ENCODE measurements around the gene RALGAPA2.

- TF ChIP-seq, protein P1, sequence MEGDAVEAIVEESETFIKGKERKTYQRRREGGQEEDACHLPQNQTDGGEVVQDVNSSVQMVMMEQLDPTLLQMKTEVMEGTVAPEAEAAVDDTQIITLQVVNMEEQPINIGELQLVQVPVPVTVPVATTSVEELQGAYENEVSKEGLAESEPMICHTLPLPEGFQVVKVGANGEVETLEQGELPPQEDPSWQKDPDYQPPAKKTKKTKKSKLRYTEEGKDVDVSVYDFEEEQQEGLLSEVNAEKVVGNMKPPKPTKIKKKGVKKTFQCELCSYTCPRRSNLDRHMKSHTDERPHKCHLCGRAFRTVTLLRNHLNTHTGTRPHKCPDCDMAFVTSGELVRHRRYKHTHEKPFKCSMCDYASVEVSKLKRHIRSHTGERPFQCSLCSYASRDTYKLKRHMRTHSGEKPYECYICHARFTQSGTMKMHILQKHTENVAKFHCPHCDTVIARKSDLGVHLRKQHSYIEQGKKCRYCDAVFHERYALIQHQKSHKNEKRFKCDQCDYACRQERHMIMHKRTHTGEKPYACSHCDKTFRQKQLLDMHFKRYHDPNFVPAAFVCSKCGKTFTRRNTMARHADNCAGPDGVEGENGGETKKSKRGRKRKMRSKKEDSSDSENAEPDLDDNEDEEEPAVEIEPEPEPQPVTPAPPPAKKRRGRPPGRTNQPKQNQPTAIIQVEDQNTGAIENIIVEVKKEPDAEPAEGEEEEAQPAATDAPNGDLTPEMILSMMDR (IDR thresholded peaks at IDR 0.05) = no peak
- TF ChIP-seq ZFX (IDR thresholded peaks at IDR 0.05; ENCODE audit: borderline replicate concordance) = no peak
These were observed 42.3 kb upstream of the RALGAPA2 start for GRCh38 chr20:20754714-20755113.
